ENCODE results near the gene KIAA0040.

The KIAA0040 gene

DNA sequence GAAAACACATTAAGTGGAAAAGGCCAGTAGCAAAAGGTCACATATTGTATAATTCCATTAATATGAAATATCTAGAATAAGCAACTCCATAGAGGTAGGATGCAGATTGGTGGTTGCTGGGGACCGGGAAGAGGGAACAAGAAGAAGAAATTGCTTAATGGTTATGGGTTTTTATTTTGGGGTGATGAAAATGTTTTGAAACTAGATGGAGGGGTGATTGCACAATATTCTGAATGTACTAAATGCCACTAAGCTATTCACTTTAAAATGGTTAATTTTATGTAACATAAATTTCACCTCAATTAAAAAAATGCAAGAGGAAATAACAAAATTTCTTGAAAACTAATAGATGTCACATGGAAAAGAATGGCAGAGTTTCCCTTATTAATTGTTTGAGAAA lies 6.7 kb downstream of the KIAA0040 start:
- H3K27me3 ChIP-seq (ENCODE audit: control insufficient read depth in 1 of 2, insufficient read depth in 2 of 2, low read length in 2 of 2), result no peaks in the 10 kb centered on the region
- no peak overlapping the region for H3K4me3 ChIP-seq (ENCODE audit: low read length in 2 of 2)
- peaks cover 10% of the 10 kb centered on the region for H3K4me1 ChIP-seq (ENCODE audit: control insufficient read depth, insufficient read depth, low read length)
- H3K36me3 ChIP-seq (ENCODE audit: control insufficient read depth in 2 of 2, insufficient read depth in 2 of 2, low read length in 2 of 2), result no peaks in the 10 kb centered on the region
- H3K9ac ChIP-seq (ENCODE audit: low read length in 2 of 2), result no peak overlapping the region
- H3K27ac ChIP-seq (ENCODE audit: low read length), result no peak overlapping the region
- no peaks in the 10 kb centered on the region for H3K9me3 ChIP-seq (ENCODE audit: control insufficient read depth in 2 of 2, low read length in 2 of 2)

- Histone ChIP-seq H3K27ac (ENCODE audit: low read length) (no peak overlapping the region), H3K9me3 (ENCODE audit: control insufficient read depth in 2 of 2, low read length in 2 of 2) (no peaks in the 10 kb centered on the region), H3K4me3 (ENCODE audit: low read length in 2 of 2) (no peak overlapping the region), H3K4me1 (ENCODE audit: control insufficient read depth, insufficient read depth, low read length) (peaks cover 8% of the 10 kb centered on the region), H3K36me3 (ENCODE audit: control insufficient read depth in 2 of 2, insufficient read depth in 2 of 2, low read length in 2 of 2) (no peaks in the 10 kb centered on the region), H3K9ac (ENCODE audit: low read length in 2 of 2) (no peak overlapping the region), H3K27me3 (ENCODE audit: control insufficient read depth in 1 of 2, insufficient read depth in 2 of 2, low read length in 2 of 2) (no peaks in the 10 kb centered on the region)
Measured at GRCh38 chr1:175183586-175183985, 9.0 kb downstream of the KIAA0040 start.

DNA sequence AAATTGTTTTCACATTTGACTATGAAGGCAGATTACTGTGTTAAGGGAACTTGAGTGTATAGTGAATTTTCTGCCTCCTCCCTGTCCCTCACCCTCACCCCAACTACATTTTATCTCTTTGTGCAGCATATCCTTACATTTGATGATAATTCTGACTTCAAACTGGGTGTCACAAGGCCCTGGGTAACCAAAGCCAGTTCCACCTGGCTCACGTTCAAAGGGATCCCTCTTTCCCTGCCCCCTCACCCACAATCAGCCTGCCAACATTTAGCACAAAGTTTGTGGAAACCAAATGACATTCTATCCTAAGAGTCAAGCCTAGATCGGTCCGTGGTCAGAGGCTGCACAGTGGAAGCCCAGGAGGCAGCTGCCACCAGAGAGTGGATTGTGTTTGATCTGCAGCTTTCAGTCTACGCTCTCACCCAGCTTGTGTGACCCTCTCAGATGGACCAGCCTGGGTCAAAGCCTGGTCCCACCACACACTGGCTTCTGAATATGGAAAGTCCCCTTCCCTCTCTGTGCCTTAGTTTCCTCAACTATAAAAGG lies 10.3 kb downstream of the KIAA0040 start:
- no peaks in the 10 kb centered on the region for H3K27me3 ChIP-seq (ENCODE audit: control insufficient read depth in 1 of 2, insufficient read depth in 2 of 2, low read length in 2 of 2)
- H3K4me1 ChIP-seq (ENCODE audit: control insufficient read depth, insufficient read depth, low read length), result peaks cover 8% of the 10 kb centered on the region
- no peak overlapping the region for H3K9ac ChIP-seq (ENCODE audit: low read length in 2 of 2)
- H3K4me3 ChIP-seq (ENCODE audit: low read length in 2 of 2), result no peak overlapping the region
- H3K27ac ChIP-seq (ENCODE audit: low read length), result no peak overlapping the region
- peaks cover 0 to 3% of the 10 kb centered on the region in 2 donors for H3K36me3 ChIP-seq (ENCODE audit: control insufficient read depth in 2 of 2, insufficient read depth in 2 of 2, low read length in 2 of 2)
- no peaks in the 10 kb centered on the region for H3K9me3 ChIP-seq (ENCODE audit: control insufficient read depth in 2 of 2, low read length in 2 of 2)

DNA sequence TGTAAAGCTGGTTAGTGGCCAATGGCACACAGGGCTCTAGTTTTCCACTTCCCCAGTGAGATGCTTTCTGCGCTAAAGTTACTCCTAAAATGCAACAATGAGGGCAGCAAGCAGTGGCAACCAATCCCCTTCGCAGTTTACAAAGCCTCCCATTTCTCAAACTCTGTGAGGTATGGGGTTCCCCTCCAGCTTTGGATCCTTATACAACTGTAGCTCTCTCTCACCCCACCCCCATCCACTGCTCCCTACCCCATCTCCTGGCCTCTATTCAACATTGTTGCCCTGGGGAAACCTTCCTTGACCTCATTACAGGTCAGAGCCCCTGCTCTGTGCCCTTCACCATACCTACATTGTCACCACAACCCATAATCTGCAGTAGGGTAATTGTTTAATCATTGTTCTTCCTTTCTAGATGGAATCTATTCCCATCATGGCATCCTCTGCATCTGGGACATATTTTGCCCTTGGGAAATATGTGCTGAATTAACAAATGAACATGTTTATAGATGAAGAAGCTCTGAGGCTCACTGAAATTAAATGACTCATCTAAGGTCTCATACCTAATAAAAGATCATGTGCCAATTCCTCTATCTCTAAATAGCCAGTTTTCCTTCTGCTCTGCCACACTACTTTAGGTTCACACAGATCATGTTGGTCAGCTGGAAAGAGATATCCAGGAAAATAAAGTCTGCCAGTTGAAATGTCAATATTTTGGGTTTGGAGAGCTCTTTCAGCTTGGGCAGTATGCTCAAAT lies 12.6 kb downstream of the KIAA0040 start:
- Histone ChIP-seq H3K27ac (ENCODE audit: low read length) (no peak overlapping the region), H3K27me3 (ENCODE audit: control insufficient read depth in 1 of 2, insufficient read depth in 2 of 2, low read length in 2 of 2) (no peaks in the 10 kb centered on the region), H3K4me3 (ENCODE audit: low read length in 2 of 2) (no peak overlapping the region), H3K9ac (ENCODE audit: low read length in 2 of 2) (no peak overlapping the region), H3K4me1 (ENCODE audit: control insufficient read depth, insufficient read depth, low read length) (peaks cover 6% of the 10 kb centered on the region), H3K36me3 (ENCODE audit: control insufficient read depth in 2 of 2, insufficient read depth in 2 of 2, low read length in 2 of 2) (peaks cover 0 to 3% of the 10 kb centered on the region in 2 donors), H3K9me3 (ENCODE audit: control insufficient read depth in 2 of 2, low read length in 2 of 2) (no peaks in the 10 kb centered on the region)

GRCh38 chr1:175178456-175178855 lies 14.1 kb downstream of the KIAA0040 start:
- no peak overlapping the region for H3K27ac ChIP-seq (ENCODE audit: low read length)
- no peaks in the 10 kb centered on the region for H3K27me3 ChIP-seq (ENCODE audit: control insufficient read depth in 1 of 2, insufficient read depth in 2 of 2, low read length in 2 of 2)
- H3K9me3 ChIP-seq (ENCODE audit: control insufficient read depth in 2 of 2, low read length in 2 of 2), result no peaks in the 10 kb centered on the region
- H3K4me1 ChIP-seq (ENCODE audit: control insufficient read depth, insufficient read depth, low read length), result peaks cover 2% of the 10 kb centered on the region
- no peak overlapping the region for H3K9ac ChIP-seq (ENCODE audit: low read length in 2 of 2)
- H3K36me3 ChIP-seq (ENCODE audit: control insufficient read depth in 2 of 2, insufficient read depth in 2 of 2, low read length in 2 of 2), result peaks cover 3% of the 10 kb centered on the region in 2 donors
- no peak overlapping the region for H3K4me3 ChIP-seq (ENCODE audit: low read length in 2 of 2)

DNA sequence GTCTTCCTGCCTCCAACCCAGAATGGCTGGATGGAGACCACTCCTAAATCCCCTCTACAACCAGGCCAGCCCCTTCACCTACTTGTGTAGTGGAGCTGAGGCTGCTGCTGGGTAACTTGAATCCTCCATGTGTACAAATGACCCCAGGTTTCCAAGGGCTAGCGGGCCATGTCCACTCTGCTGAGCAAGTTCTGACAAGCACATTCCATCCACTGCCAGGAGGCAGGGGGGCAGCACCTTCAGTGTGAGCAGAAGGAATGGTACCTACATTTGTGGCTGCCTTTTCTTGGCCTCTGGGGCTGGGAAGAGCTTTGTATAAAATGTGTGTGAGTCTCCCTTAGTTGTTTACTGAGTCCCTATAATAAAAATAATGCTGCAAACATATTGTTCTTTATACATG lies 14.5 kb downstream of the KIAA0040 start:
- no peak overlapping the region for H3K9ac ChIP-seq (ENCODE audit: low read length in 2 of 2)
- H3K27ac ChIP-seq (ENCODE audit: low read length), result no peak overlapping the region
- no peaks in the 10 kb centered on the region for H3K9me3 ChIP-seq (ENCODE audit: control insufficient read depth in 2 of 2, low read length in 2 of 2)
- no peak overlapping the region for H3K4me3 ChIP-seq (ENCODE audit: low read length in 2 of 2)
- H3K4me1 ChIP-seq (ENCODE audit: control insufficient read depth, insufficient read depth, low read length), result peaks cover 2% of the 10 kb centered on the region
- H3K36me3 ChIP-seq (ENCODE audit: control insufficient read depth in 2 of 2, insufficient read depth in 2 of 2, low read length in 2 of 2), result peaks cover 3% of the 10 kb centered on the region in 2 donors
- no peaks in the 10 kb centered on the region for H3K27me3 ChIP-seq (ENCODE audit: control insufficient read depth in 1 of 2, insufficient read depth in 2 of 2, low read length in 2 of 2)

DNA sequence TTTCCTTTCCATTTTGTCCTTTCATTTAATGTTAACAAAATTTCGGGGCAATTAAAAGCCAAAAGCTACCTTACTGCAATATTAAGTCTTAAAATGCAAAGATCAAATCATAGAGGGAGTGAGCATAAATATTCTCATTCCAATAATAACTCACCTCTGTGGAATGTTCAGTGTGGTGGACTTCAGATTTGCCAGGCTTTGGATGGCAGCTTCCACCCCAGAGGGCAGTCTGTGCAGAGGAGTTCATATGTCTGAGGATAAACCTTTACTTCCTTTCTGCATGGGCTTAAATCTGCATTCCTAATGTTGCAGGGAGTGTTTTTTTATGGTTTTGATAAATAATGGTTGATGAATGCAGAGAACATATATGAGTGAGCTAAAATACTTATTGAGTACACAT lies 16.3 kb downstream of the KIAA0040 start:
- Histone ChIP-seq H3K9ac (ENCODE audit: low read length in 2 of 2) (no peak overlapping the region), H3K27me3 (ENCODE audit: control insufficient read depth in 1 of 2, insufficient read depth in 2 of 2, low read length in 2 of 2) (no peaks in the 10 kb centered on the region), H3K27ac (ENCODE audit: low read length) (no peak overlapping the region), H3K4me3 (ENCODE audit: low read length in 2 of 2) (no peak overlapping the region), H3K9me3 (ENCODE audit: control insufficient read depth in 2 of 2, low read length in 2 of 2) (no peaks in the 10 kb centered on the region), H3K4me1 (ENCODE audit: control insufficient read depth, insufficient read depth, low read length) (no peaks in the 10 kb centered on the region), H3K36me3 (ENCODE audit: control insufficient read depth in 2 of 2, insufficient read depth in 2 of 2, low read length in 2 of 2) (peaks cover 3% of the 10 kb centered on the region in 2 donors)

GRCh38 chr1:175174309-175175102 lies 18.1 kb downstream of the KIAA0040 start:
- no peaks in the 10 kb centered on the region for H3K9me3 ChIP-seq (ENCODE audit: control insufficient read depth in 2 of 2, low read length in 2 of 2)
- no peak overlapping the region for H3K4me3 ChIP-seq (ENCODE audit: low read length in 2 of 2)
- H3K4me1 ChIP-seq (ENCODE audit: control insufficient read depth, insufficient read depth, low read length), result no peaks in the 10 kb centered on the region
- H3K9ac ChIP-seq (ENCODE audit: low read length in 2 of 2), result no peak overlapping the region
- no peaks in the 10 kb centered on the region for H3K27me3 ChIP-seq (ENCODE audit: control insufficient read depth in 1 of 2, insufficient read depth in 2 of 2, low read length in 2 of 2)
- no peak overlapping the region for H3K27ac ChIP-seq (ENCODE audit: low read length)
- H3K36me3 ChIP-seq (ENCODE audit: control insufficient read depth in 2 of 2, insufficient read depth in 2 of 2, low read length in 2 of 2), result peaks cover 3 to 5% of the 10 kb centered on the region in 2 donors

GRCh38 chr1:175173531-175173930 lies 19.0 kb downstream of the KIAA0040 start:
- Histone ChIP-seq H3K4me1 (ENCODE audit: control insufficient read depth, insufficient read depth, low read length) (no peaks in the 10 kb centered on the region), H3K27me3 (ENCODE audit: control insufficient read depth in 1 of 2, insufficient read depth in 2 of 2, low read length in 2 of 2) (no peaks in the 10 kb centered on the region), H3K9me3 (ENCODE audit: control insufficient read depth in 2 of 2, low read length in 2 of 2) (no peaks in the 10 kb centered on the region), H3K27ac (ENCODE audit: low read length) (no peak overlapping the region), H3K36me3 (ENCODE audit: control insufficient read depth in 2 of 2, insufficient read depth in 2 of 2, low read length in 2 of 2) (peaks cover 3 to 5% of the 10 kb centered on the region in 2 donors), H3K9ac (ENCODE audit: low read length in 2 of 2) (no peak overlapping the region), H3K4me3 (ENCODE audit: low read length in 2 of 2) (no peak overlapping the region)

- Histone ChIP-seq H3K9me3 (ENCODE audit: control insufficient read depth in 2 of 2, low read length in 2 of 2) (no peaks in the 10 kb centered on the region), H3K27me3 (ENCODE audit: control insufficient read depth in 1 of 2, insufficient read depth in 2 of 2, low read length in 2 of 2) (no peaks in the 10 kb centered on the region), H3K9ac (ENCODE audit: low read length in 2 of 2) (no peak overlapping the region), H3K4me3 (ENCODE audit: low read length in 2 of 2) (no peak overlapping the region), H3K4me1 (ENCODE audit: control insufficient read depth, insufficient read depth, low read length) (no peaks in the 10 kb centered on the region), H3K27ac (ENCODE audit: low read length) (no peak overlapping the region), H3K36me3 (ENCODE audit: control insufficient read depth in 2 of 2, insufficient read depth in 2 of 2, low read length in 2 of 2) (peaks cover 0 to 5% of the 10 kb centered on the region in 2 donors)
Measured at GRCh38 chr1:175172503-175172902, 20.1 kb downstream of the KIAA0040 start.

Measured in stomach smooth muscle (tissue), 2 donors.